GM18861 (cell line): ENCODE measurements around the gene PTPRM.

ENCODE experiments used
- ATAC-seq: cut with Tn5 transposase; IDR thresholded peaks from one replicate; pipeline ENCODE4 v1.9.1; 2021; ENCODE audit not compliant: unreplicated experiment

Gene PTPRM

DNA sequence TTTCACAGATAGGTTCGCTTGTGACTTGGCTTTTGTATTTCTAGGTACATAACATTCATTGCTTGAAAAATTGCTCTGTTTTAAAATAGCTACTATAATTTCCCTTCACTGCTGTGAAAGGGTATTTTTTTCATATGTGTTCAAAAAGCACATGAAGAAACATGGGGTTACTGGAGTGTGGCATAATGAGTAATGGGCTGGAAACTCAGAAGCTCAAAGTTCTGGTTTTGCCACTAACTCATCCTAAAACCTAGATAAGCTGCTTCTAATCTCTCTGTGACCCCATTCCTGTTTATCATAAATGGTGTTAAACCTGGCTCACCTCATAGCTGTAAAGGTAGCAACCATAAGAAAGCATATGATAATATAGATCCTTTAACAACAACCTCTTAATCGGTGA is 319.3 kb downstream of the PTPRM start:
- ATAC-seq: no peak

GRCh38 chr18:7889515-7889914 is 322.4 kb downstream of the PTPRM start:
- no peak for ATAC-seq

DNA sequence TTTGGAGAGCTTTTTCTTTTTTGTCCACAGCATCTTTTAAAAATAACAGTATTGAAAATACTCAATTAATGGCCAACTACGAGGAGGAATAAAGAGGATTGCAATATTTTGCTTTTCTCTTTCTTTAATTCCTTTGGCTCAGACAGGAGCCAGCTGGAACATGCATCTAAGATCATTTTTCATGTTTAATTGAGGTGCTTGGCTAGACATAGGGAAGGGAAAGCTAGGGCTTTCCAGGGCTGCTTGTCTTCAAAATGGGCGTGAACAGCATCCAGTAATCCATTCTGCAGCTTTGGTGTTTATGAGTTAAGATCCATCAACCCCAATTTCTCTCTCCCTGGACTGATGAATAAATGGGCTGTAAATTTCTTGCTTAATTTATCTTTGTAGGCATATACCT is 323.0 kb downstream of the PTPRM start:
- ATAC-seq: no peak

DNA sequence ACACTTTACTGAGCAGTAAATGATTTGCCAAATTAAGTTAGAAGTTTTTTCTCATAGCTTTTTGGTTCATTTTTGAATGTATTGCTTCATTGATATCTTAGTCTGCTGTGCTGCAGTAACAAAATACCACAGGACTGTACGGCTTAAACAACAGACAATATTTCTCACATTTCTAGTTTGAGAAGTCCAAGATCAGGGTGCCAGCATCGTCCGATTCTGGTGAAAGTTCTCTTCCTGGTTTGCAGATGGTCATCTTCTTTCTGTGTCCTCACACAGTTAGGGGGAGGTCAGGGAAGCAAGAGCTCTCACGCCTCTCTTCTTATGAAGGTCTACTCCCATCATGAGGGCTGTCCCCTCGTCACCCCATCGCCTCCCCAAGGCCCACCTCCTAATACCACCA is 325.4 kb downstream of the PTPRM start:
- ATAC-seq: no peak

DNA sequence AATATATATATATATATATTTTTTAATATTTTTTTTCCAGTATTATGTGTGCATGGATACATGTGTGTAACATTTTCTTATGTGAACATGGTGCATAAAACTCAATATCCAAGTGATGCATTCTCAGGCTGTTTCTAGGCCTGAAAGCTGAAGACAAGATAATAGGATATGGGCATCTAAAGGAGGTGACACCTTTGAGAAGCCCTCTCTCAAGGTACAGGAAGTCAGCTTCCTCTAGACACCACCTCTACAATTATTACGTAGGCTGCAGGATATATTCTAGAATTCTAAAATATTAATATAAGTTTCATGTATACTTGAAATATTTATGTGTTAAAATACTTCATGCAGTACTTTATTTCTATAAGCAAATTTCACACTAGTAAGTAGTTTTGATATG is 327.5 kb downstream of the PTPRM start:
- no peak for ATAC-seq

DNA sequence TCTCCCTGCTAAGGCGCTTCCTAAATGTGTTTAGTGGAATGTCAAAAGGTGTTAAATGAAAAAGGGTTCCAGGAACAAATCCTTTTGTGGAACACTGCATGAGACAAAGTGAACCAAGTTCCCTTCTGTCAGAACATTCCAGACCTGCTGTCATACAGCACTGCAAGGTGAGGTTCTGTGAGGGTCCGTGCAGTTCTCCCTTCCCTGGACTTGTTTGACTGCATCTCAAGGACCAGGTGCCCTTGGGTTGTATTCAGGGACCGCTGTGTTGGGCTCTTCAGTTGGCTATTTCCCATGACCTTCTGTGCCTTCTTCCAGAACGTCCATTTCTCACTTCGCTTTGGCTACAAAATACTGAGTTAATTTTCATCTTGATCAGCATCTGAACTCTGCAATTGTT is 328.2 kb downstream of the PTPRM start:
- no peak for ATAC-seq

- ATAC-seq: no peak
Measured at GRCh38 chr18:7896161-7896560, 329.0 kb downstream of the PTPRM start.

- ATAC-seq: no peak
Measured at GRCh38 chr18:7896805-7897518, 329.8 kb downstream of the PTPRM start.

DNA sequence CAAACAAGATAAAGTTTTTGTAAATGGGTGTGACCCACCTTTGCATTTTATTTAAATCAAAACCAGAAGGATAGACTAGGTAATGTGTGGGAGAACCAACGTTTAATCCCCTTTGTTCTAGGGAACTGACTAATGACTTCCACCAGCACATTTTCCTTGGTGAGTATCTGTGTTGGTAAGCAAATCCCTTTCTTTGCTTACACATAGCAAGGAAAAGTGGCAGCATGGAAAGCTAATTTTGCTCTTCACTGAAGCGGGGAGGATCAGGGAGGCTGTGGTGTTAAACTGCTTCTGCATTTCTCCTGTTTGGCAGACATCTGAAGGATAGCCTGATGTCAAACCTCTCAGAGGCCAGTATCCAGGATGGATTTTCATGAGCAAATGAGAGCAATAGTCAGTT is 331.1 kb downstream of the PTPRM start:
- no peak for ATAC-seq

DNA sequence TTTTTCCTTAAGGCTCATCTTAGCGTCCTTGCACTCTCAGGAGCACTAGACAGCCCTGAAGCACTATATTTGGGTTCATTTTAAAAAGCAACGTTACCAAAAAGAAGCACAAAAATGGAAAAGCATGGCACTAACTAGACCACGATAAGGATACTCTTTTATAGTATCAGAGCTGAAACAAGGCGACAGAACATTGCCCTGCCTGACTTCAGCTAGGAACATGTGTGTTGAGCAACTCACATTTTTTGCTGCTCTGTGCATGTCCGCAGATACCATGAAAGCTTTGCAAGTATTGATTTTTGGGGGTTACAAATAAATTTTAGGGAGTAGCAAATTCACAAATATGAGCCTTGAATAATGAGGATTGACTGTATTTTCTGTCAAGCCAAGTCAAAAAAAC is 332.0 kb downstream of the PTPRM start:
- no peak for ATAC-seq

DNA sequence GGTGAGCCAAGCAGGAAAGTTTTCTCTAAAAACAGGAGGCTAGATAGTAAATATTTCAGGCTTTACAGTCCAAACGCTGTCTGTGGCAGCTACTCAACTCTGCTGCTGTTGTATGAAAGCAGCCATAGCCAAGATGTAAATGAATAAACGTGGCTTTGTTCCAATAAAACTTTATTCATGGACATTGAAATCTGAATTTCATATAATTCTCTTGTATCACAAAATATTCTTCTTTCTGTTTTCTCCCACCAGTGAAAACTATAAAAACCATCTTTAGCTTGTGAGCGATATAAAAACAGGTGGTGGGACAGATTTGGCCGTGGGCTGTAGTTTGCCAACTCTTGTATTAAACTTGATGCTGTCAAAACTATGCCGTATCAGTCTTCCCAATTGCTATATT is 333.0 kb downstream of the PTPRM start:
- no peak for ATAC-seq

DNA sequence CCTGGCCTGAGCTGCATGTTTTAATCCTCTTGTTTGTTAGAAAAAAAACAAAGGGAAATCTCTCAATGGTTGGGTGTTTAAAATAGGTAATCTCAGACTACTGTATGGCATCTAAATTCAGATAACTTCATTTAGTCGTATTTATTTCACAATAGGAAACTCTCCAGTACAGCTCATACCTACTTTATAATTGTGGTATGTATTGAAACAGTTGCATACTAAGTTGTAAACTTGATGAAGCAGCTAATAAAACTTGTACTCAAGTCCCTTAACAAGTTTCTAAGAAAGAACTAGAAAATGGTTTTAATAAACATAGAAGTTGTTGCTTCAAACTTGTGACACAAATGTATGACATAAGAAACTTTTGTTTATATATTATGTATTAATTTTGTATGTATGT is 334.5 kb downstream of the PTPRM start:
- ATAC-seq: no peak

GRCh38 chr18:7902399-7902839 is 335.3 kb downstream of the PTPRM start:
- ATAC-seq: no peak

GRCh38 chr18:7904529-7904928 is 337.4 kb downstream of the PTPRM start:
- ATAC-seq: no peak

- no peak for ATAC-seq
Measured at GRCh38 chr18:7908681-7909299, 341.7 kb downstream of the PTPRM start.

GRCh38 chr18:7914834-7915670 is 347.9 kb downstream of the PTPRM start:
- no peak for ATAC-seq

DNA sequence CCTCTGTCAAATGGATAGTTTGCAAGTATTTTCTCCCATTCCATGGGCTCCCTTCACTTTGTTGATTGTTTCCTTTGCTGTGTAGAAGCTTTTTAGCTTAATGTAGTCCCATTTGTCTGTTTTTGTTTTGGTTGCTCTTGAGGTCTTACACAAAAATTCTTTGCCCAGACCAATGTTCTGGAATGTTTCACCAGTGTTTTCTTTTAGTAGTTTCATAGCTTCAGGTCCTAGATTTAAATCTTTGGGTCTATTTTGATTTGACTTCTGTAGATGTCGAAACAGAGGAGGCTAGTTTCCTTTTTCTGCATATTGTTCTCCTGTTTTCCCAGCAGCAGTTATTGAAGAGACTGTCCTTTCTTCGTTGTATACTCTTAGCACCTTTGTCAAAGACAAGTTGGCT is 351.6 kb downstream of the PTPRM start:
- no peak for ATAC-seq

DNA sequence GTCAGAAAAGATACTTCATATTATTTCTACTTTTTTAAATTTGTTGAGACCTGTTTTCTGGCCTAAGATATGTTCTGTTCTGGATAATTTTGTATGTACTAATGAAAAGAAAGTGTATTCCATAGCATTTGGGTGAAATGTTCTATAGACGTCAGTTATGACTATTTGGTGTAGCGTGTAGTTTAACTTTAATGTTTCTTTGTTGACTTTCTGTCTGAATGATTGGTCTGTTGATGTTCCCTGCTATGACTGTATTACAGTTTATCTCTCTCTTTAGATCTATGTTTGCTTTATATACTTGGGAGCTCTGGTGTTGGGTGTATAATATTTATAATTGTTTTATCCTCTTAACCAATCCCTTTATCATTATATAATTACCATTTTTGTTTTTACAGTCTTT is 352.4 kb downstream of the PTPRM start:
- ATAC-seq: no peak

DNA sequence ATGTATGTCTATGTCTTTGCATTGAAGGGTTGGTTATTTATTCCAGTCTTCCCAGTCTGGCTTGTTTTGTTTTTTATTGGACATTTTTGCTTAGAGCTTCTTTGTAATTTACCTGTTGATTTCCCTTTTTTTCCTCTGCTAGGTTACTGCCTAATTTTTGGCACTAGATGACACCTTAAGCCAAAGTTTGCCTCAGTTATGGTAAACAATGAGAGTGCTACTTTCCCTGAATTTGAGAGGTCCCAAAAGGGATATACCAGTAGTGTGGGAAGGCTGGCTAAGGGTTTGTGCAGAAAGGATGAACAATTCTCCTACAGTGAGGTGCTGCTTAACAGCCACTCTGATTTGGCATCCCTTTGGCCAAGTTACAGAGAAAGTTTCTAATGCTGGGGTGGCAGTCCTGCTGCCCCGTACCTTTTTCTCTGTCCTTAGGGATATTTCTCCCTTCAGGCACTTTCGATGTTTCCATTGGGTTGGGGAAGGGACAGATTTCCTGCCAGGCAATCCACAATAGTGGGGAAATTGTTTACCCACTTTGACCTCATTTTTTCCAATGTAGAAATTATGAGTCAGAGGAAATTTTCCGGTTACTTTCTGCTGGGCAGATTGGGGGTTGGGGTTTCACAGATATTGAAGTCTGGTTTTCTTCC is 354.9 kb downstream of the PTPRM start:
- ATAC-seq: no peak

- ATAC-seq: no peak
Measured at GRCh38 chr18:7923105-7923504, 356.0 kb downstream of the PTPRM start.

- no peak for ATAC-seq
Measured at GRCh38 chr18:7924616-7925015, 357.5 kb downstream of the PTPRM start.

DNA sequence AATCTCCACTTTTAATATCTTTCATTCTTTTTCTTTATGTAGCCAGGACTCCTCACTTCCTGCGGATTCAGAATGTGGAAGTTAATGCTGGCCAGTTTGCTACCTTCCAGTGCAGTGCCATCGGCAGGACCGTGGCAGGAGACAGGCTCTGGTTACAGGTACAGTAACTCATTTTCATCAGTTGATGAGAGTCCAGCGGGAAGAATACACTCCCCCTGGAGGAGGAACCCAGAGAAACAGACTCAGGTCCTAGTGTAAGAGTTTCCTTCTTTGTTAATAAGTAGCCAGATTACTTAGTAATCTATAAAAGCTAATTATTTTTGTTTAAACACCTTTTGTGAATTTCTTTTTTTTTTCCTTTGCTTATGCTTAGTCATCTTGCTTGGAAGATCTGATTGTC is 359.4 kb downstream of the PTPRM start:
- no peak for ATAC-seq
